IMR-90 (cell line): ENCODE measurements around the gene CELSR1. TPM values are rescaled to one million over a fixed set of nuclear protein-coding genes. Genes with fewer than 3 reads are reported as not detected.

Source experiments
- ATAC-seq: fragments of 200-7000 bp; cut with Tn5 transposase; 2 replicates; pipeline ENCODE4 v1.9.1; 2020; ENCODE audit warnings: low read depth, mild to moderate bottlenecking, moderate library complexity
- BruUV-seq: library from RNA; stranded (reverse); fragments of 400-500 nt; replicated peaks from 2 replicates; lab custom pipeline; 2021; lab: Mats Ljungman, UMichigan
- CTCF ChIA-PET: fragments of 300-600 bp; formaldehyde crosslinking; extraction: SDS; loops from one replicate; lab custom pipeline; 2021; ENCODE audit warnings: antibody characterized with exemption; lab: Yijun Ruan, JAX
- POLR2A ChIA-PET: fragments of 300-600 bp; sonication (Branson Sonifier 250); formaldehyde crosslinking; loops from one replicate; lab custom pipeline; 2022; ENCODE audit warnings: antibody characterized with exemption; ENCODE audit not compliant: unreplicated experiment; lab: Charles Lee
- DNase-seq: peaks from one replicate; pipeline ENCODE4 v3.0.0; 2013
- H2AFZ ChIP-seq: replicated peaks from 2 replicates; pipeline ENCODE3; 2013; ENCODE audit warnings: low read length, mild to moderate bottlenecking; ENCODE audit not compliant: poor library complexity
- H2AK5ac ChIP-seq: 2 replicates; pipeline ENCODE4 v1.6.1; 2013; ENCODE audit warnings: low read depth, low read length, inconsistent platforms
- H2AK9ac ChIP-seq: replicated peaks from 2 replicates; pipeline ENCODE3; 2013; ENCODE audit warnings: mild to moderate bottlenecking, low read depth, low read length, moderate library complexity; ENCODE audit not compliant: poor library complexity
- H2BK120ac ChIP-seq: 2 replicates; pipeline ENCODE4 v1.6.1; 2013; ENCODE audit warnings: low read depth, low read length, inconsistent platforms
- H2BK15ac ChIP-seq: 3 replicates; pipeline ENCODE4 v1.6.1; 2013; ENCODE audit warnings: low read depth, low read length, inconsistent platforms
- H2BK20ac ChIP-seq: 2 replicates; pipeline ENCODE4 v1.6.1; 2013; ENCODE audit warnings: low read depth, mild to moderate bottlenecking, inconsistent platforms, low read length, moderate library complexity
- H2BK5ac ChIP-seq: 2 replicates; pipeline ENCODE4 v1.6.1; 2013; ENCODE audit warnings: mild to moderate bottlenecking, low read depth, low read length, inconsistent platforms; ENCODE audit not compliant: poor library complexity, severe bottlenecking
- H3K14ac ChIP-seq: replicated peaks from 2 replicates; pipeline ENCODE4 v1.6.1; 2013; ENCODE audit warnings: low read depth, low read length, inconsistent platforms
- H3K18ac ChIP-seq: 2 replicates; pipeline ENCODE4 v1.6.1; 2013; ENCODE audit warnings: low read depth, low read length, control low read depth
- H3K23ac ChIP-seq: 2 replicates; pipeline ENCODE4 v1.6.1; 2013; ENCODE audit warnings: low read depth, low read length, inconsistent platforms
- H3K27ac ChIP-seq: 2 replicates; pipeline ENCODE4 v1.5.1; 2013; ENCODE audit warnings: mild to moderate bottlenecking, control low read depth, low read length; ENCODE audit not compliant: insufficient read depth
- H3K27me3 ChIP-seq: 2 replicates; pipeline ENCODE4 v1.6.1; 2013; ENCODE audit warnings: low read length; ENCODE audit not compliant: control insufficient read depth, insufficient read depth
- H3K36me3 ChIP-seq: 2 replicates; pipeline ENCODE4 v1.6.1; 2013; ENCODE audit warnings: low read length, mixed read lengths; ENCODE audit not compliant: control insufficient read depth, insufficient read depth
- H3K4ac ChIP-seq: 2 replicates; pipeline ENCODE4 v1.6.1; 2013; ENCODE audit warnings: low read depth, low read length, inconsistent platforms
- H3K4me1 ChIP-seq: 2 replicates; pipeline ENCODE4 v1.6.1; 2013; ENCODE audit warnings: low read length, mixed read lengths; ENCODE audit not compliant: control insufficient read depth, insufficient read depth
- H3K4me2 ChIP-seq: 2 replicates; pipeline ENCODE4 v1.6.1; 2013; ENCODE audit warnings: low read depth, mild to moderate bottlenecking, control low read depth, low read length, moderate library complexity
- H3K4me3 ChIP-seq: 2 replicates; pipeline ENCODE4 v1.5.1; 2013; ENCODE audit warnings: low read depth, mild to moderate bottlenecking, control low read depth, low read length, moderate library complexity; ENCODE audit not compliant: insufficient read depth
- H3K56ac ChIP-seq: 2 replicates; pipeline ENCODE4 v1.6.1; 2013; ENCODE audit warnings: low read length, inconsistent platforms; ENCODE audit not compliant: insufficient read depth; ENCODE audit errors: extremely low read depth
- H3K79me1 ChIP-seq, 2 experiments: 2 replicates each; pipeline ENCODE4 v1.6.1; 2013; ENCODE audit warnings: low read length in 2 of 2, inconsistent platforms in 1 of 2, low read depth in 1 of 2
- H3K9ac ChIP-seq: 2 replicates; pipeline ENCODE4 v1.6.1; 2013; ENCODE audit warnings: low read depth, low read length, control low read depth
- H3K9me1 ChIP-seq: 2 replicates; pipeline ENCODE4 v1.6.1; 2013; ENCODE audit warnings: low read length, inconsistent platforms; ENCODE audit not compliant: insufficient read depth
- H3K9me3 ChIP-seq: 2 replicates; pipeline ENCODE4 v1.6.1; 2013; ENCODE audit warnings: low read length; ENCODE audit not compliant: control insufficient read depth, insufficient read depth
- H4K20me1 ChIP-seq: 2 replicates; pipeline ENCODE4 v1.6.1; 2013; ENCODE audit warnings: low read length, inconsistent platforms; ENCODE audit not compliant: insufficient read depth
- H4K5ac ChIP-seq: 2 replicates; pipeline ENCODE4 v1.6.1; 2013; ENCODE audit warnings: mild to moderate bottlenecking, low read depth, low read length, control low read depth
- H4K8ac ChIP-seq, 2 experiments: 2 replicates each; pipeline ENCODE4 v1.6.1; 2013; ENCODE audit warnings: low read depth in 2 of 2, low read length in 2 of 2, control low read depth in 1 of 2, inconsistent platforms in 1 of 2
- H4K91ac ChIP-seq: 2 replicates; pipeline ENCODE4 v1.6.1; 2013; ENCODE audit warnings: low read depth, low read length, inconsistent platforms; ENCODE audit not compliant: insufficient read depth
- CEBPB ChIP-seq: IDR thresholded peaks from 2 replicates; pipeline ENCODE4 v1.6.1; 2012; ENCODE audit warnings: low read depth, low read length, improper control_type of control experiment
- MAZ ChIP-seq: IDR thresholded peaks from 2 replicates; pipeline ENCODE4 v1.6.1; 2012; ENCODE audit warnings: low read depth, mild to moderate bottlenecking, low read length, improper control_type of control experiment, moderate library complexity, borderline replicate concordance
- MXI1 ChIP-seq: IDR thresholded peaks from 2 replicates; pipeline ENCODE4 v1.6.1; 2012; ENCODE audit warnings: low read depth, mild to moderate bottlenecking, low read length, moderate library complexity, borderline replicate concordance
- RAD21 ChIP-seq: IDR thresholded peaks from 2 replicates; pipeline ENCODE4 v1.6.1; 2012; ENCODE audit warnings: low read length, improper control_type of control experiment
- RCOR1 ChIP-seq: IDR thresholded peaks from 2 replicates; pipeline ENCODE4 v1.6.1; 2012; ENCODE audit warnings: mild to moderate bottlenecking, low read length, improper control_type of control experiment; ENCODE audit not compliant: insufficient replicate concordance
- SMC3 ChIP-seq: fragments of 150-350 bp; IDR thresholded peaks from 2 replicates; pipeline ENCODE4 v1.6.1; 2016; ENCODE audit warnings: low read depth, mild to moderate bottlenecking, antibody characterized with exemption, low read length, moderate library complexity
- WGBS, 2 experiments: methylation state at CpG; one replicate each; pipeline versions ENCODE4 v1.1.5 to v1.1.7; 2013; ENCODE audit warnings: missing lambda C conversion rate in 2 of 2; ENCODE audit not compliant: insufficient read length in 1 of 2; ENCODE audit errors: extremely low coverage in 2 of 2; 5-methylcytosine and 5-hydroxymethylcytosine counted together
- dilution Hi-C: fragments of 300-500 bp; cut with HindIII; formaldehyde crosslinking; loops from one replicate; pipeline ENCODE4 v1.14.3; 2018; ENCODE audit warnings: low sequenced_read_pairs; ENCODE audit not compliant: unreplicated experiment
- in situ Hi-C: fragments of 300-500 bp; cut with MboI; formaldehyde crosslinking; loops from 3 replicates; pipeline ENCODE4 v1.14.3; 2019; ENCODE audit warnings: low sequenced_read_pairs, inconsistent platforms, mixed read lengths
- intact Hi-C: fragments of 100-400 bp; cut with micrococcal nuclease; formaldehyde crosslinking; loops from 2 replicates; pipeline ENCODE4 v1.10.0; 2022
- polyA plus RNA-seq, 3 experiments: library from polyadenylated mRNA; depleted of rRNA; stranded (reverse); fragments of >200 nt; gene quantifications; 2 replicates each; pipeline ENCODE4 v1.2.3, GENCODE V29; 2012; ENCODE audit warnings: low replicate concordance in 1 of 3
- total RNA-seq: library from RNA; depleted of rRNA; stranded (reverse); fragments of >200 nt; gene quantifications from 2 replicates; pipeline ENCODE4 v1.2.3, GENCODE V29; 2012
- TF ChIP-seq, protein P1 (sequence below): fragments of 150-350 bp; IDR thresholded peaks from 2 replicates; pipeline ENCODE4 v1.6.1; 2017; ENCODE audit warnings: mild to moderate bottlenecking, antibody characterized with exemption, low read length, low read depth

Gene CELSR1
- total and polyA plus RNA-seq, 2 of the 4 experiments (the other 2 are of a cell fraction) = 0.36 to 0.82 TPM

DNA sequence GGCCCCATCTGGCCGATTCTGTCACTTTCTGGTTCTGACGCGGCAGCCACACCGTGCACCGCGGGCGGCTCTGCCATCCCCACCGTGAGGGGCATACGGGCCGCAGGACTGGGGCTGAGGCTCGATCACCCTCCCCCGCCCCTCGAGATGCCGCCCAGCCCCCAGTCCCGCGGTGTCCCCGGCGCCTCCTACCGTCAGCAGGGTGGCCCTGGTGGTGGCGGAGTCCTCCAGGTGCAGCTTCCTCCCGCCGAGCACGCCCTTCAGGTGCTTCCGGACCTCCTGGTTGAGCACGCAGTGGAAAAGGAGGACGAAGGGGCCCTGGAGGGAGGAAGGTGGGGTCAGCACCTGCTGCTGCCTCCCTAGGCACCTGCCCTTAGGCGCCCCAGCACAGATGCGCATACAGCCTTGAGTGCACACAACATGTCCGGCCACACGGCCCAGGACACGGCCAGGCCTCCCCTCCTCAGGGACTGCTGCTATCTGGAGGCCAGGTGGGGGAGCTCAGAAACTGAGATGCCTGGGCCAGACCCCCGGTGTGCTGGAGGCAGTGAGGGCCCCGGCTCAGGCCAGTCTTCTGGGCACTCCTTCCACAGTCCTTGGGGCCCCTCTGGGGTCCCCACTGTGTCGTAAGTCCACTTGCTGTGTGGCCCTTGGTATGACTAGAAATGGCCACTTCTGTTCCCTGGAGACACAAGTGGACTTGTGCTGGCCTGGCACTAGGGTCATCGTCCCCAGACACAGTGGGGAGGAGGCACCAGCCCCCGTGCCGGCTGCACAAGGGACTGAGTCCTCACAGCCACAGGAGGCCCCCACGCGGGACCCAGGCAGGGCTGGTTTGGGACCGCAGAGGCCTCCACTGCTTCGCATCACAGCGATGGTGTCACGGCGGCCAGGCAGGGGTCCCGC is 170.4 kb downstream of the CELSR1 start:
- intact Hi-C loops (loop anchor here (1.0 kb wide), 1 partner anchor 175 kb away; no protein-coding TSS in a partner anchor), in situ Hi-C loops (loop anchor here (5.0 kb wide), 1 partner anchor 175 kb away; no protein-coding TSS in a partner anchor), dilution Hi-C loops (no loop called here)
- Histone ChIP-seq H3K4me1 (no peaks in the 10 kb centered on the region), H3K36me3 (no peaks in the 10 kb centered on the region), H2BK15ac (no peak overlapping the region), H2AK9ac (peak overlapping the region; percentile 76), H4K91ac (no peak overlapping the region), H2BK120ac (no peak overlapping the region), H3K9ac (no peak overlapping the region), H3K4me2 (no peak overlapping the region), H3K9me3 (no peaks in the 10 kb centered on the region), H2AFZ (peak overlapping the region; percentile 5), H3K27me3 (peaks cover 13% of the 10 kb centered on the region; the same call in 1 of the 2 replicates), H3K4me3 (no peak overlapping the region), H2BK5ac (no peak overlapping the region), H3K23ac (no peak overlapping the region), H4K20me1 (no peaks in the 10 kb centered on the region), H2AK5ac (no peak overlapping the region), H3K9me1 (no peaks in the 10 kb centered on the region; the same call in 1 of the 2 replicates), H3K4ac (no peak overlapping the region), H3K79me1 (no peaks in the 10 kb centered on the region), H3K18ac (no peak overlapping the region), H2BK20ac (no peak overlapping the region), H3K27ac (no peak overlapping the region), H3K14ac (no peak overlapping the region), H3K56ac (no peak overlapping the region), H4K8ac (no peak overlapping the region), H4K5ac (no peak overlapping the region)
- 63% methylated on average over 20 of the region's 45 CpGs; no CpG with 5 or more reads in 1 of the 2 experiments for WGBS, 2 experiments
- TF ChIP-seq RAD21 = no peak
- TF ChIP-seq SMC3 = no peak
- no peak for TF ChIP-seq CEBPB
- TF ChIP-seq, protein P1, sequence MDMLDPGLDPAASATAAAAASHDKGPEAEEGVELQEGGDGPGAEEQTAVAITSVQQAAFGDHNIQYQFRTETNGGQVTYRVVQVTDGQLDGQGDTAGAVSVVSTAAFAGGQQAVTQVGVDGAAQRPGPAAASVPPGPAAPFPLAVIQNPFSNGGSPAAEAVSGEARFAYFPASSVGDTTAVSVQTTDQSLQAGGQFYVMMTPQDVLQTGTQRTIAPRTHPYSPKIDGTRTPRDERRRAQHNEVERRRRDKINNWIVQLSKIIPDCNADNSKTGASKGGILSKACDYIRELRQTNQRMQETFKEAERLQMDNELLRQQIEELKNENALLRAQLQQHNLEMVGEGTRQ = no peak
- no peak for TF ChIP-seq MAZ
- TF ChIP-seq MXI1 = no peak
- TF ChIP-seq RCOR1 = no peak
- ATAC-seq = 0 out of 2 replicates have a peak, but pooled peaks have one; percentile 9
- ChIA-PET CTCF (interaction anchor here (0.5 to 2.1 kb wide), 15 partner anchors 8 to 354 kb away, joined by 3 to 26 read pairs (median 3); partner anchors contain the start of gene CELSR1), POLR2A (no interaction called here)
- DNase-seq = no peak
- BruUV-seq = no TSS peak
